ENCODE results near the gene FOXK2. TPM values are rescaled to one million over a fixed set of nuclear protein-coding genes. Genes with fewer than 3 reads are reported as not detected.

Gene FOXK2
- total and polyA plus RNA-seq, 2 of the 8 experiments (the other 6 are each of a cell fraction or from before 2014, with no cell fraction given) = 34.7 to 64.9 TPM

DNA sequence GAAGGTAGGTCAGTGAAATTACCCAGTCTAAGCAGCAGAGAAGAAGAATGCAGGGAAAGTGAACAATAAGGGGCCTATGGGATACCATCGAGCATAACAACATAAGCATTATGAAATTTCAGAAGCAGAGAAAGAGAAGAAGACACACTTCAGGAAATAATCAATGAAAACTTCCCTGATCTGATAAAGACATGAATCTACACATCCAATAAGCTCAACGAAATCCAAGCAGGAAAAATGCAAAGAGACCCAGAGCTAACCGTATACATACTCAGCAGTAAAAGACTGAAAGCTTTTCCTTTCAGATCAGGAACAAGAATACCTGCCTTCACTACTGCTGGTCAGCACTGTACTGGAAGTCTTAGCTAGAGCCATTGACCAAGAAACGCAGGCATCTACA lies 90.1 kb downstream of the FOXK2 start (continued):
- TF ChIP-seq, protein P1, sequence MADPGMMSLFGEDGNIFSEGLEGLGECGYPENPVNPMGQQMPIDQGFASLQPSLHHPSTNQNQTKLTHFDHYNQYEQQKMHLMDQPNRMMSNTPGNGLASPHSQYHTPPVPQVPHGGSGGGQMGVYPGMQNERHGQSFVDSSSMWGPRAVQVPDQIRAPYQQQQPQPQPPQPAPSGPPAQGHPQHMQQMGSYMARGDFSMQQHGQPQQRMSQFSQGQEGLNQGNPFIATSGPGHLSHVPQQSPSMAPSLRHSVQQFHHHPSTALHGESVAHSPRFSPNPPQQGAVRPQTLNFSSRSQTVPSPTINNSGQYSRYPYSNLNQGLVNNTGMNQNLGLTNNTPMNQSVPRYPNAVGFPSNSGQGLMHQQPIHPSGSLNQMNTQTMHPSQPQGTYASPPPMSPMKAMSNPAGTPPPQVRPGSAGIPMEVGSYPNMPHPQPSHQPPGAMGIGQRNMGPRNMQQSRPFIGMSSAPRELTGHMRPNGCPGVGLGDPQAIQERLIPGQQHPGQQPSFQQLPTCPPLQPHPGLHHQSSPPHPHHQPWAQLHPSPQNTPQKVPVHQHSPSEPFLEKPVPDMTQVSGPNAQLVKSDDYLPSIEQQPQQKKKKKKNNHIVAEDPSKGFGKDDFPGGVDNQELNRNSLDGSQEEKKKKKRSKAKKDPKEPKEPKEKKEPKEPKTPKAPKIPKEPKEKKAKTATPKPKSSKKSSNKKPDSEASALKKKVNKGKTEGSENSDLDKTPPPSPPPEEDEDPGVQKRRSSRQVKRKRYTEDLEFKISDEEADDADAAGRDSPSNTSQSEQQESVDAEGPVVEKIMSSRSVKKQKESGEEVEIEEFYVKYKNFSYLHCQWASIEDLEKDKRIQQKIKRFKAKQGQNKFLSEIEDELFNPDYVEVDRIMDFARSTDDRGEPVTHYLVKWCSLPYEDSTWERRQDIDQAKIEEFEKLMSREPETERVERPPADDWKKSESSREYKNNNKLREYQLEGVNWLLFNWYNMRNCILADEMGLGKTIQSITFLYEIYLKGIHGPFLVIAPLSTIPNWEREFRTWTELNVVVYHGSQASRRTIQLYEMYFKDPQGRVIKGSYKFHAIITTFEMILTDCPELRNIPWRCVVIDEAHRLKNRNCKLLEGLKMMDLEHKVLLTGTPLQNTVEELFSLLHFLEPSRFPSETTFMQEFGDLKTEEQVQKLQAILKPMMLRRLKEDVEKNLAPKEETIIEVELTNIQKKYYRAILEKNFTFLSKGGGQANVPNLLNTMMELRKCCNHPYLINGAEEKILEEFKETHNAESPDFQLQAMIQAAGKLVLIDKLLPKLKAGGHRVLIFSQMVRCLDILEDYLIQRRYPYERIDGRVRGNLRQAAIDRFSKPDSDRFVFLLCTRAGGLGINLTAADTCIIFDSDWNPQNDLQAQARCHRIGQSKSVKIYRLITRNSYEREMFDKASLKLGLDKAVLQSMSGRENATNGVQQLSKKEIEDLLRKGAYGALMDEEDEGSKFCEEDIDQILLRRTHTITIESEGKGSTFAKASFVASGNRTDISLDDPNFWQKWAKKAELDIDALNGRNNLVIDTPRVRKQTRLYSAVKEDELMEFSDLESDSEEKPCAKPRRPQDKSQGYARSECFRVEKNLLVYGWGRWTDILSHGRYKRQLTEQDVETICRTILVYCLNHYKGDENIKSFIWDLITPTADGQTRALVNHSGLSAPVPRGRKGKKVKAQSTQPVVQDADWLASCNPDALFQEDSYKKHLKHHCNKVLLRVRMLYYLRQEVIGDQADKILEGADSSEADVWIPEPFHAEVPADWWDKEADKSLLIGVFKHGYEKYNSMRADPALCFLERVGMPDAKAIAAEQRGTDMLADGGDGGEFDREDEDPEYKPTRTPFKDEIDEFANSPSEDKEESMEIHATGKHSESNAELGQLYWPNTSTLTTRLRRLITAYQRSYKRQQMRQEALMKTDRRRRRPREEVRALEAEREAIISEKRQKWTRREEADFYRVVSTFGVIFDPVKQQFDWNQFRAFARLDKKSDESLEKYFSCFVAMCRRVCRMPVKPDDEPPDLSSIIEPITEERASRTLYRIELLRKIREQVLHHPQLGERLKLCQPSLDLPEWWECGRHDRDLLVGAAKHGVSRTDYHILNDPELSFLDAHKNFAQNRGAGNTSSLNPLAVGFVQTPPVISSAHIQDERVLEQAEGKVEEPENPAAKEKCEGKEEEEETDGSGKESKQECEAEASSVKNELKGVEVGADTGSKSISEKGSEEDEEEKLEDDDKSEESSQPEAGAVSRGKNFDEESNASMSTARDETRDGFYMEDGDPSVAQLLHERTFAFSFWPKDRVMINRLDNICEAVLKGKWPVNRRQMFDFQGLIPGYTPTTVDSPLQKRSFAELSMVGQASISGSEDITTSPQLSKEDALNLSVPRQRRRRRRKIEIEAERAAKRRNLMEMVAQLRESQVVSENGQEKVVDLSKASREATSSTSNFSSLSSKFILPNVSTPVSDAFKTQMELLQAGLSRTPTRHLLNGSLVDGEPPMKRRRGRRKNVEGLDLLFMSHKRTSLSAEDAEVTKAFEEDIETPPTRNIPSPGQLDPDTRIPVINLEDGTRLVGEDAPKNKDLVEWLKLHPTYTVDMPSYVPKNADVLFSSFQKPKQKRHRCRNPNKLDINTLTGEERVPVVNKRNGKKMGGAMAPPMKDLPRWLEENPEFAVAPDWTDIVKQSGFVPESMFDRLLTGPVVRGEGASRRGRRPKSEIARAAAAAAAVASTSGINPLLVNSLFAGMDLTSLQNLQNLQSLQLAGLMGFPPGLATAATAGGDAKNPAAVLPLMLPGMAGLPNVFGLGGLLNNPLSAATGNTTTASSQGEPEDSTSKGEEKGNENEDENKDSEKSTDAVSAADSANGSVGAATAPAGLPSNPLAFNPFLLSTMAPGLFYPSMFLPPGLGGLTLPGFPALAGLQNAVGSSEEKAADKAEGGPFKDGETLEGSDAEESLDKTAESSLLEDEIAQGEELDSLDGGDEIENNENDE (IDR thresholded peaks at IDR 0.05; ENCODE audit: insufficient replicate concordance, low read length) = no peak
- TF ChIP-seq RAD21 (IDR thresholded peaks at IDR 0.05 in 1 of 2, conservative IDR thresholded peaks at IDR 0.05 in 1 of 2; ENCODE audit: low read depth in 2 of 2, low read length in 2 of 2) (no peak), CBX8 (IDR thresholded peaks at IDR 0.05; ENCODE audit: borderline replicate concordance, low read depth, low read length) (no peak), CEBPB (IDR thresholded peaks at IDR 0.05; ENCODE audit: low read depth, low read length) (no peak), SP1 (IDR thresholded peaks at IDR 0.05; ENCODE audit: low read depth, low read length) (no peak), TAF1 (IDR thresholded peaks at IDR 0.05; ENCODE audit: low read depth, low read length) (no peak), POU5F1 (IDR thresholded peaks at IDR 0.05; ENCODE audit: low read depth, low read length) (no peak), RBBP5 (IDR thresholded peaks at IDR 0.05; ENCODE audit: borderline replicate concordance, low read depth, low read length) (no peak), BCL11A (IDR thresholded peaks at IDR 0.05; ENCODE audit: low read depth in 2 of 2, low read length in 2 of 2) (no peak), EZH2 (IDR thresholded peaks at IDR 0.05; ENCODE audit: low read depth, low read length, severe bottlenecking) (no peak)
- TF ChIP-seq, protein P2, sequence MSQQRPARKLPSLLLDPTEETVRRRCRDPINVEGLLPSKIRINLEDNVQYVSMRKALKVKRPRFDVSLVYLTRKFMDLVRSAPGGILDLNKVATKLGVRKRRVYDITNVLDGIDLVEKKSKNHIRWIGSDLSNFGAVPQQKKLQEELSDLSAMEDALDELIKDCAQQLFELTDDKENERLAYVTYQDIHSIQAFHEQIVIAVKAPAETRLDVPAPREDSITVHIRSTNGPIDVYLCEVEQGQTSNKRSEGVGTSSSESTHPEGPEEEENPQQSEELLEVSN (IDR thresholded peaks at IDR 0.05) = no peak
